ENCODE data around the gene KLK5.
"Not testable (repeated sequence)": the region's sequence is repeated elsewhere in the genome, so short reads cannot be mapped to it uniquely, and the experiment has no call there.

KLK5 gene

GRCh38 chr19:50952910-50953309, at the start of gene KLK5:
TSS of gene KLK5 (minus strand) at chr19:50953038. CDS start at chr19:50952657, 381 bp downstream.
- DNase-seq: no peak

GRCh38 chr19:51002089-51002532, 49.3 kb upstream of the KLK5 start:
- no peak for DNase-seq

- no peak for DNase-seq
Measured at GRCh38 chr19:51001515-51001914, 48.7 kb upstream of the KLK5 start, which contains the start of gene KLK8. TSS of gene KLK8 (minus strand) at chr19:51001604. CDS start at chr19:51001167, 437 bp downstream.

GRCh38 chr19:51000981-51001380, 48.1 kb upstream of the KLK5 start:
- no peak for DNase-seq

GRCh38 chr19:51000426-51000825, 47.6 kb upstream of the KLK5 start:
- no peak for DNase-seq

GRCh38 chr19:50998686-50999085, 45.8 kb upstream of the KLK5 start:
- no peak for DNase-seq

GRCh38 chr19:50998061-50998460, 45.2 kb upstream of the KLK5 start:
- no peak for DNase-seq

- DNase-seq: no peak
Measured at GRCh38 chr19:50994129-50994528, 41.3 kb upstream of the KLK5 start.

- no peak for DNase-seq
Measured at GRCh38 chr19:50992666-50993035, 39.8 kb upstream of the KLK5 start.

- not testable (repeated sequence) for DNase-seq
Measured at GRCh38 chr19:50984416-50984815, 31.6 kb upstream of the KLK5 start.

- DNase-seq: no peak
Measured at GRCh38 chr19:50983625-50984292, 30.9 kb upstream of the KLK5 start, which contains the start of gene KLK7. TSS of gene KLK7 (minus strand) at chr19:50983917. CDS start at chr19:50982399, 1,518 bp downstream.

GRCh38 chr19:50982186-50982585, 29.3 kb upstream of the KLK5 start:
- no peak for DNase-seq

- no peak for DNase-seq
Measured at GRCh38 chr19:50981587-50982146, 28.8 kb upstream of the KLK5 start.

- DNase-seq: no peak
Measured at GRCh38 chr19:50980208-50980607, 27.4 kb upstream of the KLK5 start.

GRCh38 chr19:50979758-50980157, 26.9 kb upstream of the KLK5 start:
- DNase-seq: no peak

- no peak for DNase-seq
Measured at GRCh38 chr19:50978772-50979390, 26.0 kb upstream of the KLK5 start.

GRCh38 chr19:50977626-50978025, 24.8 kb upstream of the KLK5 start:
- no peak for DNase-seq

GRCh38 chr19:50975766-50976165, 22.9 kb upstream of the KLK5 start:
- DNase-seq: no peak

- no peak for DNase-seq
Measured at GRCh38 chr19:50974702-50975556, 22.1 kb upstream of the KLK5 start.

- DNase-seq: no peak
Measured at GRCh38 chr19:50972795-50973376, 20.0 kb upstream of the KLK5 start.

GRCh38 chr19:50969810-50970209, 17.0 kb upstream of the KLK5 start:
- not testable (repeated sequence) for DNase-seq

- no peak for DNase-seq
Measured at GRCh38 chr19:50969413-50969760, 16.5 kb upstream of the KLK5 start, which contains the start of gene KLK6. TSS of gene KLK6 (minus strand) at chr19:50969591. CDS start at chr19:50968104, 1,487 bp downstream.

Data from kidney glomerular epithelial cell (primary cell).